Measurements from ENCODE around the gene C16orf96. TPM values are rescaled to one million over a fixed set of nuclear protein-coding genes. Genes with fewer than 3 reads are reported as not detected.

The C16orf96 gene
- total and polyA plus RNA-seq, 2 donors (not counting 3 experiments of a cell fraction or from before 2014, with no cell fraction given), result not detected

GRCh38 chr16:4588386-4588785 is 32.2 kb downstream of the C16orf96 start:
- no peak for TF ChIP-seq GATA2 (IDR thresholded peaks at IDR 0.05; ENCODE audit: insufficient read depth, insufficient read length, low read depth, low read length)
- TF ChIP-seq CTCF (IDR thresholded peaks at IDR 0.05; ENCODE audit: extremely low read depth in 1 of 2, insufficient read depth in 1 of 2, low read depth in 1 of 2, low read length in 2 of 2), result no peak
- no peak for TF ChIP-seq JUN (IDR thresholded peaks at IDR 0.05; ENCODE audit: borderline replicate concordance, insufficient read depth, insufficient read length, low read depth)
- TF ChIP-seq POLR2AphosphoS5 (IDR thresholded peaks at IDR 0.05; ENCODE audit: insufficient read depth, low read depth, low read length), result no peak
- no peak for TF ChIP-seq EZH2 (IDR thresholded peaks at IDR 0.05; ENCODE audit: borderline replicate concordance, low read depth, low read length, severe bottlenecking)
- no peak for TF ChIP-seq FOS (IDR thresholded peaks at IDR 0.05; ENCODE audit: borderline replicate concordance, insufficient read depth, low read length)
- no peak for TF ChIP-seq POLR2A (IDR thresholded peaks at IDR 0.05; ENCODE audit: low read depth, low read length)
- TF ChIP-seq MYC (IDR thresholded peaks at IDR 0.05; ENCODE audit: low read depth, low read length), result no peak
- TF ChIP-seq MAX (IDR thresholded peaks at IDR 0.05; ENCODE audit: insufficient read depth, insufficient read length), result no peak
- Histone ChIP-seq H3K4me2 (ENCODE audit: insufficient read depth, low read length) (no peak overlapping the region), H3K4me1 (ENCODE audit: control insufficient read depth, extremely low read depth, insufficient read depth, low read length) (no peaks in the 10 kb centered on the region), H2AFZ (ENCODE audit: low read depth, low read length) (no peak overlapping the region), H4K20me1 (replicated peaks; ENCODE audit: control insufficient read depth, extremely low read depth, insufficient read depth, low read length) (no peaks in the 10 kb centered on the region), H3K9me3 (replicated peaks; ENCODE audit: control insufficient read depth, insufficient read depth, low read length) (no peaks in the 10 kb centered on the region), H3K9ac (replicated peaks; ENCODE audit: extremely low read depth, insufficient read depth, low read length) (no peak overlapping the region), H3K79me2 (ENCODE audit: control insufficient read depth, insufficient read depth, low read length) (no peaks in the 10 kb centered on the region), H3K4me3 (replicated peaks in 1 of 3; ENCODE audit: insufficient read depth in 1 of 3, low read depth in 1 of 3, low read length in 3 of 3) (no peak overlapping the region), H3K27ac (ENCODE audit: insufficient read depth, low read depth, low read length) (no peak overlapping the region), H3K9me1 (replicated peaks; ENCODE audit: control insufficient read depth, extremely low read depth, insufficient read depth, low read length) (no peaks in the 10 kb centered on the region), H3K27me3 (ENCODE audit: control insufficient read depth in 2 of 2, insufficient read depth in 2 of 2, low read length in 2 of 2) (peaks cover 0 to 9% of the 10 kb centered on the region in 2 experiments), H3K36me3 (ENCODE audit: control insufficient read depth in 2 of 2, extremely low read depth in 1 of 2, insufficient read depth in 2 of 2, low read length in 2 of 2) (no peaks in the 10 kb centered on the region)
- dilution Hi-C loops (cut with MboI; ENCODE audit: extremely low pct_ligation_motif_present, low sequenced_read_pairs) (no loop called here), intact Hi-C loops (cut with micrococcal nuclease) (no loop called here)
- no TSS peak for BruUV-seq (replicated peaks)
- ChIA-PET CTCF (interaction anchor here (1.0 kb wide), 1 partner anchor 88 kb away, joined by 3 read pairs; no protein-coding TSS in a partner anchor), POLR2A (no interaction called here)
- FAIRE-seq, result no peak
- no peak for DNase-seq (ENCODE audit: low read depth, low spot score)

All from endothelial cell of umbilical vein (primary cell).